AG04450 (cell line): ENCODE results near the gene CROCC. TPM values are rescaled to one million over a fixed set of nuclear protein-coding genes. Genes with fewer than 3 reads are reported as not detected.

Source experiments
- CTCF ChIA-PET: fragments of 300-600, 350-600 bp; formaldehyde crosslinking; extraction: SDS; loops from one replicate; lab custom pipeline; 2022; ENCODE audit warnings: antibody characterized with exemption, inconsistent platforms; lab: Charles Lee
- POLR2A ChIA-PET: fragments of 350-600 bp; formaldehyde crosslinking; extraction: SDS; loops from one replicate; lab custom pipeline; 2021; ENCODE audit warnings: antibody characterized with exemption, inconsistent platforms; lab: Yijun Ruan, JAX
- DNase-seq: peaks from one replicate; pipeline ENCODE4 v3.0.0-alpha.2; 2011; ENCODE audit warnings: low read depth, low spot score
- H3K27ac ChIP-seq: one replicate; pipeline ENCODE4 v1.5.1; 2012; ENCODE audit warnings: low read depth, low read length, control low read depth
- H3K27me3 ChIP-seq: one replicate; pipeline ENCODE4 v1.6.0; 2012; ENCODE audit warnings: low read length; ENCODE audit not compliant: control insufficient read depth, insufficient read depth
- H3K4me3 ChIP-seq: 2 replicates; pipeline ENCODE4 v1.5.1; 2011; ENCODE audit warnings: mild to moderate bottlenecking, low read depth, low read length, control low read depth
- H3K9me3 ChIP-seq: 2 replicates; pipeline ENCODE4 v1.5.1; 2012; ENCODE audit warnings: low read length; ENCODE audit not compliant: control insufficient read depth, insufficient read depth
- CTCF ChIP-seq: IDR thresholded peaks from 2 replicates; pipeline ENCODE4 v1.5.1; 2011; ENCODE audit warnings: low read depth, low read length, control low read depth, inconsistent platforms
- polyA plus RNA-seq: library from polyadenylated mRNA; depleted of rRNA; stranded (reverse); fragments of >200 nt; gene quantifications from 2 replicates; pipeline ENCODE4 v1.2.3, GENCODE V29; 2011

Gene CROCC
- polyA plus RNA-seq, 1 experiment = 4.2 TPM

GRCh38 chr1:16999863-17000262 lies 78.1 kb downstream of the CROCC start:
- Histone ChIP-seq H3K4me3 (no peak overlapping the region), H3K27me3 (no peaks in the 10 kb centered on the region), H3K27ac (no peak overlapping the region), H3K9me3 (no peaks in the 10 kb centered on the region)
- no peak for TF ChIP-seq CTCF
- ChIA-PET CTCF (interaction anchor here (0.6 to 2.1 kb wide), 2 partner anchors 40 to 753 kb away, joined by 4 to 6 read pairs; no protein-coding TSS in a partner anchor), POLR2A (interaction anchor here (0.6 kb wide), 1 partner anchor 30 kb away, joined by 3 read pairs; no protein-coding TSS in a partner anchor)
- DNase-seq = no peak

DNA sequence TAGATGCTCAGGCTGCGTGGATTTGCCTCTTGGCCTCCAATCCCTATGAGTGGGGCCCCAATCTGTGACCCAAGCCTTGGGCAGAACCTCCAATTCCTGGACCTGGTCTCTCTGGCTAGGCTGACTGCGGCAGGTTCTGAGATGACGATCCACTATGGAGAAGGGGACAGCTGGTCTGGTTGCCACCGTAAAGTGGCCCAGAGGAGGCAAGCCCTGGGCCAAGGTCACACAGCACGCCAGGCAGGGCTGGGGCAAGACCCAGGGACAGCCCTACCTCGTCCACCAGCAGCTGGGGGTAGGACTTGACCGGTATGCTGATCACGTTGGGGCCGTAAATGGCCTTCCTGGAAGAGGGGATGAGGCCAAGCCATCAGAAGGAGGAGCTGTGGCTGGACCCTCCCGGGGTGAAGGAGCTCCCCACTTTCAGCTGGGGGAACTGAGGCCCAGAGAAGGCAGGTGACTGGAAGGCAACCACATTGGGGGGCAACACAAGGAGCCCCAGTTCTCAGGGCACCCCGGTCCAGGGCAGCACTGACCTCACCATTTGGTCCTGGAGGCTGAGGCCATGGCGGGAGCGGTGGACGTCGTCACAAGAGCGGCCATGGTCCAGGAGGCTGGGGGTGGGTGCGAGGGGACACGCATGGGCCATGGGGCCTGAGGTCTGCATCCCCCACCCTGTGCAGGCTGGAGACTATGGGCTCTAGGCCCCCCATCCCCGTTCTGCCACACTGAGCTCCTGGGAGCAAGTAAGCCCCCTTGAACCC lies 80.2 kb downstream of the CROCC start:
- no peak overlapping the region for H3K27ac ChIP-seq
- H3K4me3 ChIP-seq = no peak overlapping the region
- no peaks in the 10 kb centered on the region for H3K9me3 ChIP-seq
- ChIA-PET POLR2A (interaction anchor here (0.6 kb wide), 1 partner anchor 49 kb away, joined by 5 read pairs; no protein-coding TSS in a partner anchor), CTCF (interaction anchor here (0.7 kb wide), 1 partner anchor 87 kb away, joined by 3 read pairs; no protein-coding TSS in a partner anchor)
- no peaks in the 10 kb centered on the region for H3K27me3 ChIP-seq
- DNase-seq = no peak
- TF ChIP-seq CTCF = no peak

GRCh38 chr1:17002524-17002902 lies 80.8 kb downstream of the CROCC start:
- POLR2A ChIA-PET = no interaction called here
- TF ChIP-seq CTCF = no peak
- no peak for DNase-seq
- CTCF ChIA-PET = interaction anchor here (0.7 kb wide), 1 partner anchor 88 kb away, joined by 3 read pairs; no protein-coding TSS in a partner anchor
- H3K9me3 ChIP-seq = no peaks in the 10 kb centered on the region
- no peaks in the 10 kb centered on the region for H3K27me3 ChIP-seq
- H3K4me3 ChIP-seq = no peak overlapping the region
- no peak overlapping the region for H3K27ac ChIP-seq

DNA sequence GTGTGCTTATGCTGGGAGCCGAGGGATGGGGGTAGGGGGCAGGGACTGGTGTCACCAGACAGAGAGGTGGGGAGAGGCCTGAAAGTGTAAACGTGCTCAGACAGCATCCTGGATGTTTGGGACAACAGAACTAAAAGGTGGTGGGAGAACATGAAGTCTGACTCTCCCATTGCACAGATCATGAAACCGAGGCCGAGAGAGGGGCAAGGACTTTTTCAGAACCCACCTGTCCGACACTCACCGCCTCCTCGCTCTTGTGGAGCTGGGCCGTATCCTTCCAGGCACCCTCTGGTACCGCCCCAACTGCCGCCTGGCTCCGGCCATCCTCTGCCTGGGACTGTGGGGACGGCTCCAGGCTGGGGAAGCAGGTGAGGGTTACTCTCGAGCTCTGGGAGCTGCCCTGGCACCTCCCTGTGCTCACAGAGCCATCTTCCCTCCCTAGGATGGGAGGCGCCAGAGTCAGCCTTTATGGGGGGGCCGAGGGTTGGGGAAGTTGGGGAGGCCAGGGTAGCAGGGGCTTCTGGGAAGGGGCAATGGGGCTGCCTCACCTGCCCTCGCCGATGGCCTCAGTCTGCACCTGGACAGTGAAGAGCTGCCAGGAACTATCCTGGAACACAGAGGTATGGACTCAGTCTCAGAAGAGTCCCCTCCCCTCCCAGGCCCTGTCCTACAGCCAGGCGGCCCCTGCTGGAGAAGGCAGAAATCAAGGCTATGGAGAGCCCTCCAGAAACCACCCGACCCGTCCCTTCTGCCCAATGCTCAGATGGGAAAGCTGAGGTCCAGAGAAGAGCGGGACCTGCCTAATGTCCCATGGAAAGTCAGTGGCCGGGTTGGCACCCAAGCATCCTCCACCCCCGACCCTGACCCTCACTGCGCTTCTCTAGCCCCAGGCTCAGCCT lies 83.0 kb downstream of the CROCC start:
- peak; percentile 28; the same call in 1 of the 2 replicates for TF ChIP-seq CTCF
- DNase-seq = no peak
- ChIA-PET POLR2A (interaction anchor here (1.3 kb wide), 1 partner anchor 27 kb away, joined by 3 read pairs; no protein-coding TSS in a partner anchor), CTCF (interaction anchor here (1.1 to 1.4 kb wide), 2 partner anchors 44 to 53 kb away, joined by 3 read pairs; no protein-coding TSS in a partner anchor)
- Histone ChIP-seq H3K27ac (no peak overlapping the region), H3K27me3 (no peaks in the 10 kb centered on the region), H3K9me3 (no peaks in the 10 kb centered on the region), H3K4me3 (no peak overlapping the region)
